T-helper 2 cell (primary cell): ENCODE measurements around the gene PITX1.
"Not testable (repeated sequence)": the region's sequence is repeated elsewhere in the genome, so short reads cannot be mapped to it uniquely, and the experiment has no call there.

Experiments used
- DNase-seq, 5 experiments: peaks; one replicate each; pipeline versions ENCODE4 v3.0.0 to v3.0.0-alpha.2; 2012 to 2022

The PITX1 gene

GRCh38 chr5:135009736-135010501 lies 24.1 kb downstream of the PITX1 start:
- DNase-seq = no peak

- no peak for DNase-seq
Observed at GRCh38 chr5:135008981-135009735, 24.9 kb downstream of the PITX1 start.

- DNase-seq = no peak
Observed at GRCh38 chr5:135008556-135008955, 25.5 kb downstream of the PITX1 start.

- DNase-seq = no peak
Observed at GRCh38 chr5:135007749-135008363, 26.2 kb downstream of the PITX1 start.

GRCh38 chr5:135007305-135007704 lies 26.7 kb downstream of the PITX1 start:
- DNase-seq = no peak

- DNase-seq = no peak
Observed at GRCh38 chr5:135005076-135005475, 29.0 kb downstream of the PITX1 start.

- no peak for DNase-seq
Observed at GRCh38 chr5:135004376-135004775, 29.7 kb downstream of the PITX1 start.

- DNase-seq = not testable (repeated sequence)
Observed at GRCh38 chr5:134998068-134998467, 36.0 kb downstream of the PITX1 start.

GRCh38 chr5:134997015-134997414 lies 37.0 kb downstream of the PITX1 start:
- DNase-seq = no peak

GRCh38 chr5:134995850-134996402 lies 38.1 kb downstream of the PITX1 start:
- DNase-seq = no peak

- no peak for DNase-seq
Observed at GRCh38 chr5:134994560-134995156, 39.4 kb downstream of the PITX1 start.

- no peak for DNase-seq
Observed at GRCh38 chr5:134993161-134993560, 40.9 kb downstream of the PITX1 start.

GRCh38 chr5:134992148-134992547 lies 41.9 kb downstream of the PITX1 start:
- no peak for DNase-seq

GRCh38 chr5:134990183-134990582 lies 43.8 kb downstream of the PITX1 start:
- not testable (repeated sequence) for DNase-seq

- peak in 1 of 5 experiments; percentile 74 for DNase-seq
Observed at GRCh38 chr5:134989266-134989830, 44.7 kb downstream of the PITX1 start.

- DNase-seq = no peak
Observed at GRCh38 chr5:134982230-134982629, 51.8 kb downstream of the PITX1 start.

GRCh38 chr5:134979416-134979815 lies 54.6 kb downstream of the PITX1 start:
- no peak for DNase-seq
